B cell (primary cell): ENCODE data around the gene FBXW5. TPM values are rescaled to one million over a fixed set of nuclear protein-coding genes. Genes with fewer than 3 reads are reported as not detected.

Experiments
- ATAC-seq: fragments of 200-7000 bp; cut with Tn5 transposase; one replicate; pipeline ENCODE4 v1.10.0; 2021; ENCODE audit warnings: low read depth, mild to moderate bottlenecking, moderate number of reproducible peaks, moderate library complexity
- CTCF ChIA-PET: fragments of 350-600 bp; sonication (Branson Sonifier 250); formaldehyde crosslinking; loops from one replicate; lab custom pipeline; 2021; ENCODE audit warnings: antibody characterized with exemption, inconsistent platforms; lab: Charles Lee
- POLR2A ChIA-PET: fragments of 350-600 bp; sonication (Branson Sonifier 250); formaldehyde crosslinking; loops from one replicate; lab custom pipeline; 2021; ENCODE audit warnings: antibody characterized with exemption; lab: Charles Lee
- DNase-seq: peaks from one replicate; pipeline ENCODE4 v3.0.0; 2013
- H2AFZ ChIP-seq: 2 replicates; pipeline ENCODE4 v1.6.1; 2012; ENCODE audit warnings: mild to moderate bottlenecking, low read depth, low read length; ENCODE audit not compliant: insufficient read depth, poor library complexity, severe bottlenecking
- H3K27ac ChIP-seq, 2 donors: 1 replicate in 1 of 2; 2 replicates in 1 of 2; pipeline ENCODE4 v1.5.1; 2012 to 2013; ENCODE audit warnings: low read length in 2 of 2, mild to moderate bottlenecking in 2 of 2, moderate library complexity in 1 of 2
- H3K27me3 ChIP-seq, 4 experiments: fragments of 200-600 bp in 1 of 4; sonication (generic) in 1 of 4; replicated peaks in 1 of 4; 1 replicate in 2 of 4; 2 replicates in 2 of 4; pipeline versions ENCODE4 v1.6.1 to v1.7.0; 2013 to 2016; ENCODE audit warnings: low read length in 3 of 4, mild to moderate bottlenecking in 2 of 4, mixed read lengths in 1 of 4, moderate library complexity in 1 of 4; ENCODE audit not compliant: insufficient read depth in 4 of 4, control insufficient read depth in 3 of 4; ENCODE audit errors: control extremely low read depth in 1 of 4
- H3K36me3 ChIP-seq, 2 experiments: replicated peaks in 1 of 2; 1 replicate in 1 of 2; 2 replicates in 1 of 2; pipeline versions ENCODE4 v1.6.1 to v1.7.1; 2013; ENCODE audit warnings: low read length in 1 of 2; ENCODE audit not compliant: insufficient read depth in 2 of 2, control insufficient read depth in 1 of 2; ENCODE audit errors: control extremely low read depth in 1 of 2, extremely low read depth in 1 of 2
- H3K4me1 ChIP-seq, 2 donors: fragments of 200-600 bp in 1 of 2; sonication (generic) in 1 of 2; 1 replicate in 1 of 2; 2 replicates in 1 of 2; pipeline versions ENCODE4 v1.5.1 to v1.6.1; 2013 to 2017; ENCODE audit warnings: low read length in 2 of 2; ENCODE audit not compliant: control insufficient read depth in 2 of 2, insufficient read depth in 2 of 2
- H3K4me2 ChIP-seq: replicated peaks from 2 replicates; pipeline ENCODE3; 2012; ENCODE audit warnings: mild to moderate bottlenecking, low read depth, low read length; ENCODE audit not compliant: poor library complexity, severe bottlenecking
- H3K4me3 ChIP-seq, 5 experiments: fragments of 200-600 bp in 1 of 5; sonication (generic) in 1 of 5; 1 replicate in 3 of 5; 2 replicates in 2 of 5; pipeline versions ENCODE4 v1.5.1 to v1.7.0; 2011 to 2016; ENCODE audit warnings: low read length in 4 of 5, mild to moderate bottlenecking in 4 of 5, low read depth in 2 of 5, control low read depth in 1 of 5, moderate library complexity in 1 of 5; ENCODE audit not compliant: insufficient read depth in 1 of 5; ENCODE audit errors: control extremely low read depth in 1 of 5, extremely low read depth in 1 of 5
- H3K79me2 ChIP-seq: fragments of 200-600 bp; sonication (generic); one replicate; pipeline ENCODE4 v1.6.0; 2016; ENCODE audit warnings: low read length; ENCODE audit not compliant: control insufficient read depth, insufficient read depth
- H3K9ac ChIP-seq: fragments of 200-600 bp; sonication (generic); 2 replicates; pipeline ENCODE4 v1.6.1; 2017; ENCODE audit warnings: mild to moderate bottlenecking, low read length, moderate library complexity
- H3K9me3 ChIP-seq, 3 donors: one replicate each; pipeline versions ENCODE4 v1.6.1 to v1.7.1; 2013; ENCODE audit warnings: low read length in 2 of 3; ENCODE audit not compliant: control insufficient read depth in 2 of 3, insufficient read depth in 1 of 3; ENCODE audit errors: control extremely low read depth in 1 of 3
- H4K20me1 ChIP-seq: 2 replicates; pipeline ENCODE4 v1.6.0; 2012; ENCODE audit warnings: mild to moderate bottlenecking, low read length; ENCODE audit not compliant: insufficient read depth, control insufficient read depth, poor library complexity, severe bottlenecking
- H3K27ac Mint-ChIP-seq: one replicate; pipeline ENCODE4 v1.8.0; 2021; ENCODE audit warnings: mixed read lengths
- H3K27me3 Mint-ChIP-seq: one replicate; pipeline ENCODE4 v1.8.0; 2021; ENCODE audit warnings: mixed read lengths
- H3K4me1 Mint-ChIP-seq: one replicate; pipeline ENCODE4 v1.8.0; 2021; ENCODE audit warnings: mixed read lengths
- H3K4me3 Mint-ChIP-seq: one replicate; pipeline ENCODE4 v1.8.0; 2021; ENCODE audit warnings: mixed read lengths
- H3K9me3 Mint-ChIP-seq: one replicate; pipeline ENCODE4 v1.8.0; 2022; ENCODE audit warnings: mixed read lengths; ENCODE audit not compliant: insufficient read depth
- CTCF ChIP-seq: fragments of 200-600 bp; IDR thresholded peaks from one replicate; pipeline ENCODE4 v1.8.0; 2022; ENCODE audit warnings: antibody characterized with exemption, mild to moderate bottlenecking
- EZH2 ChIP-seq: IDR thresholded peaks from 2 replicates; pipeline ENCODE4 v1.6.1; 2012; ENCODE audit warnings: borderline replicate concordance, low read depth, mild to moderate bottlenecking, moderate library complexity, low read length; ENCODE audit not compliant: insufficient read depth, poor library complexity, severe bottlenecking
- WGBS: methylation state at CpG from one replicate; pipeline ENCODE4 v1.1.5; 2013; ENCODE audit warnings: missing lambda C conversion rate; ENCODE audit not compliant: insufficient coverage; 5-methylcytosine and 5-hydroxymethylcytosine counted together
- intact Hi-C: fragments of 100-400 bp; cut with micrococcal nuclease; formaldehyde crosslinking; loops from one replicate; pipeline ENCODE4 v1.10.0; 2022
- polyA plus RNA-seq: library from polyadenylated mRNA; depleted of rRNA; stranded (reverse); fragments of >200 nt; gene quantifications from 2 replicates; pipeline ENCODE4 v1.2.3, GENCODE V29; 2012
- total RNA-seq, 2 donors: library from RNA; stranded (reverse); fragments of 120-200 nt in 1 of 2; gene quantifications; 1 replicate in 1 of 2; 2 replicates in 1 of 2; pipeline versions ENCODE4 v1.2.3 to v1.2.4, GENCODE V29; 2013 to 2022

The FBXW5 gene
- total and polyA plus RNA-seq, 2 donors (not counting 1 experiment from before 2014, with no cell fraction given): 99.6 to 195 TPM

GRCh38 chr9:136958898-136959850 is 14.6 kb upstream of the FBXW5 start:
- ChIA-PET POLR2A (no interaction called here), CTCF (no interaction called here)
- H4K20me1 ChIP-seq: no peaks in the 10 kb centered on the region
- TF ChIP-seq CTCF: no peak
- no peak for TF ChIP-seq EZH2
- WGBS: 93% methylated on average over 25 of the region's 28 CpGs
- no peak overlapping the region for H3K4me3 Mint-ChIP-seq
- no peak overlapping the region for H3K4me3 ChIP-seq
- no peak overlapping the region for H3K4me2 ChIP-seq
- H3K4me1 ChIP-seq: no peaks in the 10 kb centered on the region
- H3K36me3 ChIP-seq: no peaks in the 10 kb centered on the region
- no peaks in the 10 kb centered on the region for H3K9me3 Mint-ChIP-seq
- H3K9me3 ChIP-seq: peaks cover 0 to 2% (median 0%) of the 10 kb centered on the region in 3 donors
- H3K9ac ChIP-seq: no peak overlapping the region
- ATAC-seq (no peak), DNase-seq (no peak)
- no peaks in the 10 kb centered on the region for H3K79me2 ChIP-seq
- no peak overlapping the region for H2AFZ ChIP-seq
- peaks cover 0 to 6% (median under 1%) of the 10 kb centered on the region in 4 experiments for H3K27me3 ChIP-seq
- no peak overlapping the region for H3K27ac ChIP-seq
- H3K27ac Mint-ChIP-seq: no peak overlapping the region
- no peaks in the 10 kb centered on the region for H3K27me3 Mint-ChIP-seq
- intact Hi-C loops: no loop called here
- no peaks in the 10 kb centered on the region for H3K4me1 Mint-ChIP-seq

- DNase-seq (no peak), ATAC-seq (no peak)
- Histone ChIP-seq H3K79me2 (no peaks in the 10 kb centered on the region), H3K4me1 (no peaks in the 10 kb centered on the region), H3K27me3 (peaks cover 0 to 6% (median under 1%) of the 10 kb centered on the region in 4 experiments), H3K9ac (no peak overlapping the region), H3K36me3 (no peaks in the 10 kb centered on the region), H4K20me1 (no peaks in the 10 kb centered on the region), H3K4me2 (no peak overlapping the region), H3K27ac (no peak overlapping the region), H3K9me3 (peaks cover 0 to 2% (median 0%) of the 10 kb centered on the region in 3 donors), H2AFZ (no peak overlapping the region), H3K4me3 (no peak overlapping the region)
- Mint-ChIP-seq H3K27ac (no peak overlapping the region), H3K4me3 (no peak overlapping the region), H3K9me3 (no peaks in the 10 kb centered on the region), H3K27me3 (no peaks in the 10 kb centered on the region), H3K4me1 (no peaks in the 10 kb centered on the region)
- POLR2A ChIA-PET: no interaction called here
- CTCF ChIA-PET: no interaction called here
- TF ChIP-seq EZH2: no peak
- TF ChIP-seq CTCF: no peak
- intact Hi-C loops: no loop called here
- WGBS: 97% methylated on average over 7 of the region's 7 CpGs
Measured at GRCh38 chr9:136958473-136958872, 13.9 kb upstream of the FBXW5 start.
